K562 (cell line): ENCODE measurements around the gene GART. TPM values are rescaled to one million over a fixed set of nuclear protein-coding genes. Genes with fewer than 3 reads are reported as not detected.

ENCODE experiments used
- CBFB ChIP-seq: sonication (generic); formaldehyde crosslinking; IDR thresholded peaks from 2 replicates; pipeline ENCODE4 v1.4.0; 2020; ENCODE audit warnings: mild to moderate bottlenecking, missing genetic modification reagents
- CGGBP1 ChIP-seq: fragments of 250-450 bp; sonication (Bioruptor Pico); IDR thresholded peaks from 2 replicates; pipeline ENCODE4 v1.9.0; 2021; ENCODE audit warnings: mild to moderate bottlenecking
- HLTF ChIP-seq: fragments of 450-650 bp; IDR thresholded peaks from 2 replicates; pipeline ENCODE4 v1.6.1; 2016
- HMGN3 ChIP-seq: IDR thresholded peaks from 2 replicates; pipeline ENCODE4 v1.6.1; 2011; ENCODE audit warnings: borderline replicate concordance, low read depth, mild to moderate bottlenecking, mixed read lengths, low read length; ENCODE audit not compliant: insufficient read length; ENCODE audit errors: extremely low read depth
- NFATC3 ChIP-seq: fragments of 450-650 bp; IDR thresholded peaks from 2 replicates; pipeline ENCODE4 v1.6.1; 2017; ENCODE audit warnings: mild to moderate bottlenecking
- NR2C1 ChIP-seq, 2 experiments: fragments of 450-650 bp; IDR thresholded peaks; 2 replicates each; pipeline ENCODE4 v1.6.1; 2017; ENCODE audit warnings: mild to moderate bottlenecking in 2 of 2, antibody characterized with exemption in 1 of 2, inconsistent platforms in 1 of 2, missing compliant biosample characterization in 1 of 2, missing genetic modification characterization in 1 of 2
- RB1 ChIP-seq: fragments of 450-650 bp; IDR thresholded peaks from 2 replicates; pipeline ENCODE4 v1.6.1; 2017; ENCODE audit warnings: low read depth, mild to moderate bottlenecking
- RFX5 ChIP-seq: IDR thresholded peaks from 2 replicates; pipeline ENCODE4 v1.6.1; 2011; ENCODE audit warnings: low read depth, mild to moderate bottlenecking, improper control_type of control experiment, low read length
- SMAD2 ChIP-seq: fragments of 150-350 bp; IDR thresholded peaks from 2 replicates; pipeline ENCODE4 v1.6.1; 2014; ENCODE audit warnings: low read depth, mild to moderate bottlenecking, low read length
- SMARCC2 ChIP-seq: fragments of 450-650 bp; IDR thresholded peaks from 2 replicates; pipeline ENCODE4 v1.6.1; 2017; ENCODE audit warnings: antibody characterized with exemption, moderate library complexity, mild to moderate bottlenecking, low read depth
- THRAP3 ChIP-seq: fragments of 450-650 bp; IDR thresholded peaks from 2 replicates; pipeline ENCODE4 v1.6.1; 2016; ENCODE audit warnings: mild to moderate bottlenecking, inconsistent platforms, borderline replicate concordance
- U2AF2 ChIP-seq: fragments of 200-400 bp; formaldehyde crosslinking; optimal IDR thresholded peaks from 2 replicates; pipeline ENCODE3; 2017; ENCODE audit warnings: low read depth, mild to moderate bottlenecking, low read length
- USF1 ChIP-seq: sonication (generic); formaldehyde crosslinking; IDR thresholded peaks from 2 replicates; pipeline ENCODE4 v1.9.0; 2022; ENCODE audit warnings: mild to moderate bottlenecking, missing genetic modification reagents
- ZNF512 ChIP-seq: IDR thresholded peaks from 2 replicates; pipeline ENCODE4 v1.6.1; 2016; ENCODE audit warnings: missing genetic modification characterization, missing compliant biosample characterization
- ZNF561 ChIP-seq: fragments of 450-650 bp; formaldehyde crosslinking; conservative IDR thresholded peaks from 2 replicates; pipeline ENCODE4 v1.4.0; 2020; ENCODE audit warnings: mild to moderate bottlenecking, moderate library complexity
- ZNF57 ChIP-seq: fragments of 450-650 bp; formaldehyde crosslinking; IDR thresholded peaks from 2 replicates; pipeline ENCODE4 v1.4.0; 2020; ENCODE audit warnings: mild to moderate bottlenecking, moderate library complexity
- ZNF699 ChIP-seq: fragments of 250-450 bp; sonication (Bioruptor Pico); IDR thresholded peaks from 2 replicates; pipeline ENCODE4 v1.8.0; 2021; ENCODE audit warnings: mild to moderate bottlenecking, moderate library complexity; ENCODE audit not compliant: insufficient replicate concordance
- ZNF778 ChIP-seq: fragments of 450-650 bp; formaldehyde crosslinking; IDR thresholded peaks from 2 replicates; pipeline ENCODE4 v1.4.0; 2020; ENCODE audit warnings: mild to moderate bottlenecking, moderate library complexity
- polyA plus RNA-seq, 8 experiments: library from polyadenylated mRNA; depleted of rRNA in 4 of 8; stranded (reverse) in 5 of 8; unstranded in 3 of 8; fragments of >200 nt; fragmentation: Nextera tagmentation in 2 of 8; fragmentation: Illumina TruSeq in 1 of 8; extraction: Ambion mirVana in 2 of 8; extraction: Trizol in 1 of 8; gene quantifications; 2 replicates each; pipeline versions ENCODE4 v1.2.1 to v1.2.3, GENCODE V29; 2011 to 2014; ENCODE audit warnings: inconsistent platforms in 1 of 8, missing spikeins in 1 of 8
- total RNA-seq, 7 experiments: library from RNA; depleted of rRNA in 6 of 7; stranded (reverse); fragments of >200 nt in 6 of 7; fragmentation: Illumina TruSeq in 2 of 7; extraction: Trizol in 2 of 7; gene quantifications; 2 replicates each; pipeline versions ENCODE4 v1.2.1 to v1.2.3, GENCODE V29; 2011 to 2021; ENCODE audit warnings: low replicate concordance in 1 of 7
- TF ChIP-seq, protein P1 (sequence below): fragments of 200-400 bp; formaldehyde crosslinking; IDR thresholded peaks from 2 replicates; pipeline ENCODE4 v1.6.1; 2017; ENCODE audit warnings: mild to moderate bottlenecking, low read depth, low read length, moderate library complexity

The GART gene
- total and polyA plus RNA-seq, 9 of the 15 experiments (the other 6 are each of a cell fraction or from before 2014, with no cell fraction given), result 141 to 429 (median 349) TPM

DNA sequence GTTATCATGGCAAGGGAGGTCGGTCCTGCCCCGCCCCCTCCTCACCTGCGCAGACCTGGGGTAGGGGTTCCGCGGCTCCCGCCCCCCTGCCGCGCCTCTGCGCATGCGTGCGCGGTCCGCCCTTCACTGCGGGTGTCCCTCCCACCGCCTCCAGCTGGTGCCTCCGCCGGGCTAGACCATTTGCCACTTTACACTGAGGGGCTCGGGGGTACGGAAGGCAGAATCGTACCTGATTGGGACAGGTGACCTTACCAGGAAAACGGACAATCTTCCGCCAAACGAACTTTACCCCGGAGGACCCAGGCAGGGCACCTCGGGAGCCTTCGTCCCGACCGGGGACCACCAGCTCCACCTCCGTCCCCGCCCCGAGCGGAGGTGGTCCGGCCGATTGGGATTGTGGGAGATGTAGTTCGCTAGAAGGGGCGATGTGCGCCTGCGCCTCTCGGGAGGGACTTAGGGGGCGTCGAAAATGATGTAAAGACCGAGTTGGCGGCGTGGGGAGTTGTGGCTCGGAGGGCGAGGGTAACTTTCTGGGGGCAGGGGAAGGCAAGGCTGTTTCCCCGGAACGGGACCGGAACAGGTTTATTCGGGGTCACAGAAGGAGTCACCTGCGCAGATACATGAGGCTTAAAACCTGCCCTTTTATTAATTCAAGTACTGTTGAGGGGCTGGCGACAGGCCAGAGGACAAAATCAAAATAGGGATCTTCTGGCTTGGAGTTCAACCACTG lies 50.4 kb downstream of the GART start, which contains the start of gene DNAJC28 (continued):
- TF ChIP-seq CGGBP1 (CRISPR knock-in tag) (no peak), SMAD2 (no peak), ZNF778 (CRISPR knock-in tag) (no peak), U2AF2 (no peak), RB1 (peak; percentile 80), NFATC3 (no peak), RFX5 (no peak), THRAP3 (no peak), NR2C1 (IDR thresholded peaks at IDR 0.05) (peak; percentile 76), NR2C1 (tag; IDR thresholded peaks at IDR 0.05) (peak; percentile 77), HMGN3 (peak; percentile 43), SMARCC2 (no peak; the same call in 1 of the 2 replicates), ZNF512 (no peak), ZNF561 (CRISPR knock-in tag) (no peak), HLTF (no peak), ZNF699 (no peak), CBFB (CRISPR knock-in tag) (no peak), ZNF57 (CRISPR knock-in tag) (0 out of 2 replicates have a peak, but pooled peaks have one; percentile 70), USF1 (CRISPR knock-in tag) (peak; percentile 45; the same call in 1 of the 2 replicates)
- TF ChIP-seq, protein P1, sequence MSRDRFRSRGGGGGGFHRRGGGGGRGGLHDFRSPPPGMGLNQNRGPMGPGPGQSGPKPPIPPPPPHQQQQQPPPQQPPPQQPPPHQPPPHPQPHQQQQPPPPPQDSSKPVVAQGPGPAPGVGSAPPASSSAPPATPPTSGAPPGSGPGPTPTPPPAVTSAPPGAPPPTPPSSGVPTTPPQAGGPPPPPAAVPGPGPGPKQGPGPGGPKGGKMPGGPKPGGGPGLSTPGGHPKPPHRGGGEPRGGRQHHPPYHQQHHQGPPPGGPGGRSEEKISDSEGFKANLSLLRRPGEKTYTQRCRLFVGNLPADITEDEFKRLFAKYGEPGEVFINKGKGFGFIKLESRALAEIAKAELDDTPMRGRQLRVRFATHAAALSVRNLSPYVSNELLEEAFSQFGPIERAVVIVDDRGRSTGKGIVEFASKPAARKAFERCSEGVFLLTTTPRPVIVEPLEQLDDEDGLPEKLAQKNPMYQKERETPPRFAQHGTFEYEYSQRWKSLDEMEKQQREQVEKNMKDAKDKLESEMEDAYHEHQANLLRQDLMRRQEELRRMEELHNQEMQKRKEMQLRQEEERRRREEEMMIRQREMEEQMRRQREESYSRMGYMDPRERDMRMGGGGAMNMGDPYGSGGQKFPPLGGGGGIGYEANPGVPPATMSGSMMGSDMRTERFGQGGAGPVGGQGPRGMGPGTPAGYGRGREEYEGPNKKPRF, result no peak
